GM21367 (cell line): ENCODE data around the gene PTGFRN.

Source experiments
- ATAC-seq: cut with Tn5 transposase; IDR thresholded peaks from one replicate; pipeline ENCODE4 v1.9.1; 2021; ENCODE audit not compliant: unreplicated experiment

Gene PTGFRN

GRCh38 chr1:117026361-117026760, 116.6 kb downstream of the PTGFRN start:
- ATAC-seq, result no peak

- ATAC-seq, result no peak
Measured at GRCh38 chr1:117029685-117030084, 120.0 kb downstream of the PTGFRN start.

GRCh38 chr1:117030271-117030877, 120.7 kb downstream of the PTGFRN start:
- ATAC-seq, result no peak

GRCh38 chr1:117032266-117032665, 122.5 kb downstream of the PTGFRN start:
- no peak for ATAC-seq

GRCh38 chr1:117032681-117033539, 123.2 kb downstream of the PTGFRN start:
- ATAC-seq, result no peak

- ATAC-seq, result no peak
Measured at GRCh38 chr1:117033772-117034171, 124.1 kb downstream of the PTGFRN start.

- no peak for ATAC-seq
Measured at GRCh38 chr1:117034791-117035290, 125.1 kb downstream of the PTGFRN start.

- ATAC-seq, result no peak
Measured at GRCh38 chr1:117036018-117036461, 126.3 kb downstream of the PTGFRN start.

GRCh38 chr1:117037802-117038201, 128.1 kb downstream of the PTGFRN start:
- ATAC-seq, result no peak

GRCh38 chr1:117038236-117038635, 128.5 kb downstream of the PTGFRN start:
- ATAC-seq, result no peak
